CD1c-positive myeloid dendritic cell (primary cell): ENCODE data around the gene KCTD11.
"Not testable (repeated sequence)": the region's sequence is repeated elsewhere in the genome, so short reads cannot be mapped to it uniquely, and the experiment has no call there.

Experiments
- DNase-seq: peaks from one replicate; pipeline ENCODE4 v3.0.0-alpha.2; 2016; ENCODE audit errors: extremely low spot score

The KCTD11 gene

DNA sequence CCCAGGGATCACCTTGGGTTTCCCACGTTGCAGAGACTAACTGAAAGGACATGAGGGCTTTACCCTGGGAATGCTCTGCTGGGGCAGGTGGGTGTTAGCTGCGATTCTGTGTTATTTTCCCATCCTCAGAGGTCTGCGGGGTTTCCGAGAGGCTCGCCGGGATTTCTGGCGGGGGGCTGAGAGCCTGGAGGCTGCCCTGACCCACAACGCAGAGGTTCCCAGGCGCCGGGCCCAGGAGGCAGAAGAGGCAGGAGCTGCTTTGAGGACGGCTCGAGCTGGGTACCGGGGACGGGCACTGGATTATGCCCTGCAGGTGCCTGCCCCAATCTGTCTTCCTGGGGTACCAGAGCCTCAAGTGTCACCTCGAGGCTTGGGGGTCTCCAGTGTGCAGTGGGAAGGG lies 8.7 kb upstream of the KCTD11 start:
- DNase-seq = no peak

- DNase-seq = no peak
These were observed 5.0 kb upstream of the KCTD11 start for GRCh38 chr17:7346761-7347614.

DNA sequence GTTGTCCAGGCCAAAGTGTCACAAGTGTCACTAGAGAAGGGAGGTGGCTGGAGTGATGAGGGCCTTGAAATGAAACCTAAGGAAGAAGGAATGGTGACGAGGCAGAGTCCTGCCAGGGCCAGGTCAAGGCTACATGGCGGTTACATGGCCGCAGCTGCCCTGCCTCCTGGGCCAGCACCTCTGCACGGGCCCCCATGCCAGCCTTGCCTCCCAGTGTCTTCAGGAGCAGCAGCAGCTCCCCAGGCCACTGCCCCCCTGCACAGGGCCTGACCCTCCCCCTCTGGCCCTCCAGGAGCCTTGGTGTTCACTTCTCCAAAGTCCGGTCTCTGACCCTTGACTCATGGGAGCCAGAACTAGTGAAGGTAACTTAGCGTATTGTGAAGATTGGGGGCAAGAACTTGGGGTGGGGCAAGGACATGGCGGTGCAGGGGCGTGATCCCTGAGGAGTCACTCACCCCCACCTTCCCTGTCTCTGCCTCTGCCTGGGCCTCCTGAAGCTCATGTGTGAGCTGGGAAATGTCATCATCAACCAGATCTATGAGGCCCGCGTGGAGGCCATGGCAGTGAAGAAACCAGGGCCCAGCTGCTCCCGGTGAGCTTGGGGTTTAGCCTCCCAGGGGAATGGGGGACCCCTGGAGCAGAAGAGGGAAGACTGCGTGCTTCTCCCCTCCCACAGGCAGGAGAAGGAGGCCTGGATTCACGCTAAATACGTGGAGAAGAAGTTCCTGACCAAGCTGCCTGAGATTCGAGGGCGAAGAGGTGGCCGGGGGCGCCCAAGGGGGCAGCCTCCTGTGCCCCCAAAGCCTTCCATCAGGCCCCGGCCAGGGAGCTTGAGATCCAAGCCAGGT lies 4.1 kb upstream of the KCTD11 start:
- no peak for DNase-seq

DNA sequence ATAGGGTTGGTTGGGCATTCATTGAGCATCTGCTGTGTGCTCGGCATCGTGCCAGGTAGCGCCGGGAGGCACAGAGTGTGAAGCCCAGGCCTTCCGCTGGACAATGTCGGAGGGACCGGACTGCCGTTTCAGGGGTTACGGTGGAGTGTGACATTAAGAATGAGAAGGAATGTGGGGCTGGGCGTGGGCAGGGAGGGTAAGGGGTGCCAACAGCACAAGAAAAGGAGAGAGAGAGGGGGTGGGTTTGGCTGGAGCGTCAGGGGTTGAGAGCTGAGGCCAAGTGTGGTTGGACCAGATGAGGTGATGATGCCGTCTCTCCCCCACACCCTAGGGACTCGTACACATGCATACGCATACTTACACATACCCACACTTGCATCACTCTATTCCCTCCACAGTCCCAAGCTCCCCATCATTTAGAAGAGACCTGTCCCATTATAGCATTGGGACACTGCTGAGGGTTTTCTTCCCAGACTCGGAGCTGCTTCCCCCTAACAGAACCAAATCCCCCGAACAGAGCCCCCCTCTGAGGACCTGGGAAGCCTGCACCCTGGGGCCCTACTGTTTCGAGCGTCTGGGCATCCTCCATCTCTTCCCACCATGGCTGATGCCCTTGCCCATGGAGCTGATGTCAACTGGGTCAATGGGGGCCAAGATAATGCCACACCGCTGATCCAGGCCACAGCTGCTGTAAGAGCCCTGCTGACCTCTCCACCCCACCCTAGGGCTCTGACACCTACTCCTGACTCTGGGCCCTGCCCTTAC lies 3.3 kb upstream of the KCTD11 start:
- DNase-seq = no peak

DNA sequence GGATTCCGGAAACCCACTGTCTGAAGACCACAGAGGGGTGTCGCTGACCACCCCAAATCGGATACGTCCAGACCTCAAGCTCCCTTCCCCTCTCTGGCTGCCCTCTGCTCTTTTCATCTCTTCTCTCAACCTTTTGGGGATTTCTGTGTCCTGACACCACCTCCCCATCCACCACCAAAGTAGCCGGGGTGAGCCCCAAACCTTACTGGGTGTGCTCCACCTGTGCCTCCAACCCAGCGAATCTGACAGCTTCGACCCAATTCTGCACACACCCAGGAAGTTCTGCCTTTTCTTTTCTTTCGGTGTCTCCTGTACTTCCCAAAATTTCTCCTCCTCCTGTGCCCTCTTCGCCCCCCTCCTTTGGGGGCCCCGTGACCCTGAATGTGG lies 534 bp downstream of the KCTD11 start:
- no peak for DNase-seq

GRCh38 chr17:7352910-7353635 lies 1.1 kb downstream of the KCTD11 start:
- no peak for DNase-seq

GRCh38 chr17:7354262-7354843 lies 2.4 kb downstream of the KCTD11 start:
- no peak for DNase-seq

- DNase-seq = no peak
These were observed 3.1 kb downstream of the KCTD11 start, which contains the start of gene TMEM95 for GRCh38 chr17:7355053-7355452. TSS of gene TMEM95 (plus strand) at chr17:7355156. CDS start at chr17:7355205, 49 bp downstream.

- no peak for DNase-seq
These were observed 3.6 kb downstream of the KCTD11 start for GRCh38 chr17:7355573-7355972.

- DNase-seq = peak; percentile 83
These were observed 4.1 kb downstream of the KCTD11 start for GRCh38 chr17:7356072-7356549.

DNA sequence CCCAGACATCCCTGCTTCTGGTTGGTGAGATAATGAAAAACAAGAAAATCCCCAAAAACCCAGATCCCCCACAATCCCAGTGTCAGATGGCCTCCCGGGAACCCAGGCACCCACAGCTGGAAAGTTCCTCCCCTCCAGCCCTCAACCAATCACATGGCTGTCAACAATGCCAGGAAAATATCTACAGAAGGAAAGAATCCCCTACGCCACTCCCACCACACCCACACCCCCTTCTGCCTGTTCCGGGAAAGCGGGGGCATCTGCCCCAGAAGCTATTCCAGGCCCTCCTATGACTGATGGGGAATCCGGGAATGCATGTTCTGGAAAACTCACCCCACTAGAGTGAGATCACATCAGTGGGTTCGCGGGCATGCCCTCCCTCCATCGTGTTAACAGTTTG lies 4.8 kb downstream of the KCTD11 start:
- DNase-seq = no peak

DNA sequence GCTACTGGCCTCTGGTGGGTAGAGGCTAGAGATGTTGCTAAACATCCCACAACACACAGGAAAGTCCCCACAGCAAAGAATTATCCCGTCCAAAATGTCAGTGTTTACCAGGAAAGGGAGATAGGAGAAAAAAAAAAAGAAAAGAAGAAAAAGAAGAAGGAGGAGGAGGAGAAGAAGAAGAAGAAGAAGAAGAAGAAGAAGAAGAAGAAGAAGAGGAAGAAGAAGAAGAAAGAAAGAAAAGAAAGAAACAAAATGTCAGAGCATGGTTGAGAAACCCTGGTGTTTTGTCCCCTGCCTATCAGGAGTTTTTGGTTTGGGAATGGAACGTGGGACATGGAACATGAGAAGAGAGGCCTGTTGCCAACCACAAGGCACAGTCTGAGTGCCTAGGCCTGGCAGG lies 5.4 kb downstream of the KCTD11 start:
- no peak for DNase-seq

DNA sequence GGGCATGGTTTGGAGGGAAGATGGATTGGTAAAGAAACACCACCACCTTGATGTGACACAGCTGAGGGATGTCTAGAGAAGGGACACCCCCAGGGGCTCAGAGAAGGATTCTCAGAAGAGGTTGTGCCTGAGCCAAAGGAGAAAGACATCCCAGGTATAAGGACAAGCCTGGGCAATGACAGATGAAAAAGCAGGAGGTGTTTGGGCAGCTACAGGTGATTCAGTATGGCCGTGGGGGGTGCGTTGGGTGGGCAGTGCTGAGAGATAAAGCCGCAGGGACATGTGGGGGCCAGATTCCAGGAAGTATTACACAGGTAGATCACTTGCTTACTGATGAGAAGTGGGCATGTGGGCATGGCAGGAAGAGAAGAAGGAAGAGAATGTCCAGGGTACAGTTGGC lies 9.9 kb downstream of the KCTD11 start:
- no peak for DNase-seq

- no peak for DNase-seq
These were observed 11.3 kb downstream of the KCTD11 start for GRCh38 chr17:7363311-7363710.

DNA sequence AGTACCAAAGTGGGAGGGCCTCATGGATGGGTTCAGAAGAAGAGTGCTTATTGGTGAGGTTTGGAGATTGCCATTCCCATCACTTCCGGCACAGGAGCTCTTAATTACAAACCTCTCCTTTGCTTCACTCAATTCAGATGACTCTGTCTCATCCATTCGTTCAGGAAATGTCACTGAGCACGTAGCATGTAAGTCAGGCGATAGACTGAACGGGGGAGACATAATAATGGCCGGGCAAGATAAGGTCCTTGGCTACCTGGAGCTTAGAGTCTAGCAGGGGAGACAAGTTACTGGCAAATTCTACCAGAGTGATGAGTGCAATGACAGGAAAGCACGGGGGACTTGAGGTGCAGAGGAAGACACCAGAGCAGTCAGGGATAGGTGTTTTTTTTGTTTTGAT lies 14.0 kb downstream of the KCTD11 start:
- not testable (repeated sequence) for DNase-seq

GRCh38 chr17:7367083-7367482 lies 15.1 kb downstream of the KCTD11 start:
- DNase-seq = no peak

GRCh38 chr17:7367918-7368598 lies 16.1 kb downstream of the KCTD11 start:
- DNase-seq = no peak

DNA sequence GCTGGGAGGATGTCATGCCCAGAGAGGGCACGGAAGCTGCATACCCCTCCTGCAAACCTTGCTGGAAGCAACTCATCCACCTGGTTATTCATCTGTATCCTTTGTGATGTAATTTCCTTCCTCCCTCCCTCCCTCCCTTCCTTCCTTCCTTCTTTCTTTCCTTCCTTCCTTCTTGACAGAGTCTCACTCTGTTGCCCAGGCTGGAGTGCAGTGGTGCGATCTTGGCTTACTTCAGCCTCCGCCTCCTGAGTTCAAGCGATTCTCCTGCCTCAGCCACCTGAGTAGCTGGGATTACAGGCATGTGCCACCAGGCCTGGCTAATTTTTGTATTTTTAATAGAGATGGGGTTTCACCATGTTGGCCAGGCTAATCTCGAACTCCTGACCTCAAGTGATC lies 16.6 kb downstream of the KCTD11 start:
- not testable (repeated sequence) for DNase-seq

GRCh38 chr17:7369825-7370224 lies 17.9 kb downstream of the KCTD11 start:
- no peak for DNase-seq

DNA sequence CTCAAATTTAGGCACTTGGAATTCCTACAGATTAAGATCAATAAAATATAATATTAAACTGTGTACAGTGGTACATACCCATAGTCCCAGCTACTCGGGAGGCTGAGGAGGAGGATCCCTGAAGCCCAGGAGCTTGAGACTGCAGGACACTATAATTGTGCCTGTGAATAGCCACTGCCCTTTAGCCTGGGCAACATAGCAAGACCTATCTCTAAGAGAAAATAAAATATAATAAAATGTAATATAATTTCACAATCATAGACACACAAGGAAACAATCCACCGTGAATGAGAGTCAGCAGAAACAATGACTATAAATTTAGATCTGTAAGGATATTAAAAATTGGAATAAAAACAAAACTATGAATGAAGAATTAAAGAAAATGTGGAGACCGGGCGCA lies 18.9 kb downstream of the KCTD11 start:
- DNase-seq = no peak
